CD14-positive monocyte (primary cell): Measurements from ENCODE around the gene IL36G. TPM values are rescaled to one million over a fixed set of nuclear protein-coding genes. Genes with fewer than 3 reads are reported as not detected.

Experiments
- DNase-seq, 3 donors: peaks; one replicate each; pipeline ENCODE4 v3.0.0-alpha.2; 2011 to 2022
- H2AFZ ChIP-seq: 2 replicates; pipeline ENCODE4 v1.6.0; 2012; ENCODE audit warnings: mild to moderate bottlenecking, low read depth, low read length, inconsistent platforms; ENCODE audit not compliant: insufficient read depth, poor library complexity, severe bottlenecking
- H3K27ac ChIP-seq, 2 donors: 1 replicate in 1 of 2; 2 replicates in 1 of 2; pipeline ENCODE4 v1.5.1; 2012 to 2013; ENCODE audit warnings: low read length in 2 of 2, control low read depth in 1 of 2, inconsistent platforms in 1 of 2, low read depth in 1 of 2, mild to moderate bottlenecking in 1 of 2
- H3K27me3 ChIP-seq, 2 donors: one replicate each; pipeline versions ENCODE4 v1.6.0 to v1.6.1; 2011 to 2013; ENCODE audit warnings: low read length in 2 of 2; ENCODE audit not compliant: control insufficient read depth in 2 of 2, insufficient read depth in 2 of 2
- H3K36me3 ChIP-seq, 2 donors: replicated peaks in 1 of 2; 1 replicate in 1 of 2; 2 replicates in 1 of 2; pipeline versions ENCODE4 v1.5.1 to v1.6.1; 2012 to 2013; ENCODE audit warnings: low read length in 2 of 2, control low read depth in 1 of 2, inconsistent platforms in 1 of 2, mild to moderate bottlenecking in 1 of 2; ENCODE audit not compliant: insufficient read depth in 2 of 2, control insufficient read depth in 1 of 2
- H3K4me1 ChIP-seq, 2 donors: 1 replicate in 1 of 2; 2 replicates in 1 of 2; pipeline versions ENCODE4 v1.5.1 to v1.6.1; 2012 to 2013; ENCODE audit warnings: low read length in 2 of 2, control low read depth in 1 of 2, inconsistent platforms in 1 of 2, mild to moderate bottlenecking in 1 of 2, moderate library complexity in 1 of 2; ENCODE audit not compliant: insufficient read depth in 2 of 2, control insufficient read depth in 1 of 2
- H3K4me2 ChIP-seq: replicated peaks from 2 replicates; pipeline ENCODE3; 2012; ENCODE audit warnings: low read length, moderate library complexity, mild to moderate bottlenecking; ENCODE audit not compliant: poor library complexity, severe bottlenecking; ENCODE audit errors: extremely low read depth
- H3K4me3 ChIP-seq, 3 experiments: fragments of 200-600 bp in 1 of 3; sonication (generic) in 1 of 3; replicated peaks in 1 of 3; 1 replicate in 2 of 3; 2 replicates in 1 of 3; pipeline ENCODE4 v1.5.1; 2011 to 2013; ENCODE audit warnings: low read length in 3 of 3, mild to moderate bottlenecking in 3 of 3, control low read depth in 2 of 3, low read depth in 2 of 3, inconsistent platforms in 1 of 3, moderate library complexity in 1 of 3
- H3K79me2 ChIP-seq: 2 replicates; pipeline ENCODE4 v1.6.0; 2012; ENCODE audit warnings: mild to moderate bottlenecking, control low read depth, inconsistent platforms, low read length, moderate library complexity; ENCODE audit not compliant: insufficient read depth
- H3K9ac ChIP-seq: 2 replicates; pipeline ENCODE4 v1.6.0; 2017; ENCODE audit warnings: low read length, mild to moderate bottlenecking; ENCODE audit not compliant: insufficient read depth, poor library complexity, severe bottlenecking
- H3K9me3 ChIP-seq, 2 donors: replicated peaks in 1 of 2; 1 replicate in 1 of 2; 2 replicates in 1 of 2; pipeline versions ENCODE4 v1.5.1 to v1.6.1; 2012 to 2013; ENCODE audit warnings: low read length in 2 of 2, control low read depth in 1 of 2; ENCODE audit not compliant: control insufficient read depth in 1 of 2, insufficient read depth in 1 of 2
- H4K20me1 ChIP-seq: 2 replicates; pipeline ENCODE4 v1.6.0; 2012; ENCODE audit warnings: mild to moderate bottlenecking, low read length, control low read depth, moderate library complexity; ENCODE audit not compliant: insufficient read depth
- H3K27ac Mint-ChIP-seq, 7 donors: one replicate each; pipeline ENCODE4 v1.8.0; 2020; ENCODE audit warnings: mild to moderate bottlenecking in 7 of 7, mixed read lengths in 7 of 7, moderate library complexity in 6 of 7, inconsistent platforms in 2 of 7
- H3K27me3 Mint-ChIP-seq, 3 donors: one replicate each; pipeline ENCODE4 v1.8.0; 2021 to 2022; ENCODE audit warnings: low read depth in 3 of 3, mild to moderate bottlenecking in 3 of 3, mixed read lengths in 3 of 3, moderate library complexity in 3 of 3, inconsistent platforms in 1 of 3
- H3K36me3 Mint-ChIP-seq, 2 donors: one replicate each; pipeline ENCODE4 v1.8.0; 2020; ENCODE audit warnings: mixed read lengths in 2 of 2, inconsistent platforms in 1 of 2, mild to moderate bottlenecking in 1 of 2
- H3K4me1 Mint-ChIP-seq: one replicate; pipeline ENCODE4 v1.8.0; 2020; ENCODE audit warnings: mild to moderate bottlenecking, mixed read lengths
- H3K4me3 Mint-ChIP-seq, 2 donors: one replicate each; pipeline ENCODE4 v1.8.0; 2020; ENCODE audit warnings: mild to moderate bottlenecking in 2 of 2, mixed read lengths in 2 of 2, moderate library complexity in 1 of 2
- H3K9me3 Mint-ChIP-seq, 7 donors: one replicate each; pipeline ENCODE4 v1.8.0; 2020 to 2022; ENCODE audit warnings: mixed read lengths in 7 of 7, mild to moderate bottlenecking in 6 of 7, moderate library complexity in 6 of 7, inconsistent platforms in 2 of 7
- CTCF ChIP-seq: fragments of 200-600 bp; IDR thresholded peaks from one replicate; pipeline ENCODE4 v1.8.0; 2022; ENCODE audit warnings: antibody characterized with exemption, mild to moderate bottlenecking
- WGBS: methylation state at CpG from one replicate; pipeline ENCODE4 v1.1.5; 2013; ENCODE audit warnings: missing lambda C conversion rate; ENCODE audit not compliant: insufficient coverage; 5-methylcytosine and 5-hydroxymethylcytosine counted together
- intact Hi-C, 2 donors: fragments of 100-400 bp; cut with micrococcal nuclease; formaldehyde crosslinking; loops; one replicate each; pipeline versions ENCODE4 v1.15.0 to v1.15.1; 2023
- polyA plus RNA-seq, 3 donors: library from polyadenylated mRNA; depleted of rRNA in 1 of 3; unstranded in 2 of 3; stranded (reverse) in 1 of 3; fragments of 300-500 nt in 2 of 3; fragments of >200 nt in 1 of 3; fragmentation: Illumina TruSeq in 2 of 3; gene quantifications; 1 replicate in 2 of 3; 2 replicates in 1 of 3; pipeline ENCODE4 v1.2.3, GENCODE V29; 2012 to 2021

IL36G gene
- polyA plus RNA-seq, 3 donors: not detected

- Mint-ChIP-seq H3K27ac (no peak overlapping the region), H3K4me3 (no peak overlapping the region), H3K4me1 (no peaks in the 10 kb centered on the region), H3K36me3 (no peaks in the 10 kb centered on the region), H3K9me3 (no peaks in the 10 kb centered on the region), H3K27me3 (peaks cover 0 to 2% (median 0%) of the 10 kb centered on the region in 3 donors)
- Histone ChIP-seq H3K4me1 (no peaks in the 10 kb centered on the region), H3K9me3 (no peaks in the 10 kb centered on the region), H4K20me1 (no peaks in the 10 kb centered on the region), H3K4me3 (no peak overlapping the region), H3K9ac (no peak overlapping the region), H3K4me2 (no peak overlapping the region), H3K27me3 (no peaks in the 10 kb centered on the region), H3K27ac (no peak overlapping the region), H2AFZ (no peak overlapping the region), H3K36me3 (no peaks in the 10 kb centered on the region), H3K79me2 (no peaks in the 10 kb centered on the region)
- no peak for DNase-seq
- intact Hi-C loops: no loop called here
- TF ChIP-seq CTCF: no peak
- no CpG with 5 or more reads among the region's 2 CpGs for WGBS
These were observed 17.5 kb upstream of the IL36G start for GRCh38 chr2:112960230-112960825.

- Histone ChIP-seq H3K79me2 (no peaks in the 10 kb centered on the region), H3K27ac (no peak overlapping the region), H3K4me1 (no peaks in the 10 kb centered on the region), H3K4me3 (no peak overlapping the region), H3K9me3 (no peaks in the 10 kb centered on the region), H4K20me1 (no peaks in the 10 kb centered on the region), H3K9ac (no peak overlapping the region), H3K36me3 (no peaks in the 10 kb centered on the region), H2AFZ (no peak overlapping the region), H3K27me3 (no peaks in the 10 kb centered on the region), H3K4me2 (no peak overlapping the region)
- peak in 1 of 3 donors; percentile 27 for DNase-seq
- Mint-ChIP-seq H3K4me1 (no peaks in the 10 kb centered on the region), H3K27ac (no peak overlapping the region), H3K9me3 (no peaks in the 10 kb centered on the region), H3K36me3 (no peaks in the 10 kb centered on the region), H3K4me3 (no peak overlapping the region), H3K27me3 (peaks cover 0 to 2% (median 0%) of the 10 kb centered on the region in 3 donors)
- intact Hi-C loops: no loop called here
- TF ChIP-seq CTCF: no peak
- WGBS: no CpG with 5 or more reads among the region's 3 CpGs
These were observed 15.3 kb upstream of the IL36G start for GRCh38 chr2:112962308-112963175.
